ENCODE data around the gene GALNT3.
A peak's percentile ranks its signal among the peaks of the same experiment; 100 is the strongest.

The GALNT3 gene

DNA sequence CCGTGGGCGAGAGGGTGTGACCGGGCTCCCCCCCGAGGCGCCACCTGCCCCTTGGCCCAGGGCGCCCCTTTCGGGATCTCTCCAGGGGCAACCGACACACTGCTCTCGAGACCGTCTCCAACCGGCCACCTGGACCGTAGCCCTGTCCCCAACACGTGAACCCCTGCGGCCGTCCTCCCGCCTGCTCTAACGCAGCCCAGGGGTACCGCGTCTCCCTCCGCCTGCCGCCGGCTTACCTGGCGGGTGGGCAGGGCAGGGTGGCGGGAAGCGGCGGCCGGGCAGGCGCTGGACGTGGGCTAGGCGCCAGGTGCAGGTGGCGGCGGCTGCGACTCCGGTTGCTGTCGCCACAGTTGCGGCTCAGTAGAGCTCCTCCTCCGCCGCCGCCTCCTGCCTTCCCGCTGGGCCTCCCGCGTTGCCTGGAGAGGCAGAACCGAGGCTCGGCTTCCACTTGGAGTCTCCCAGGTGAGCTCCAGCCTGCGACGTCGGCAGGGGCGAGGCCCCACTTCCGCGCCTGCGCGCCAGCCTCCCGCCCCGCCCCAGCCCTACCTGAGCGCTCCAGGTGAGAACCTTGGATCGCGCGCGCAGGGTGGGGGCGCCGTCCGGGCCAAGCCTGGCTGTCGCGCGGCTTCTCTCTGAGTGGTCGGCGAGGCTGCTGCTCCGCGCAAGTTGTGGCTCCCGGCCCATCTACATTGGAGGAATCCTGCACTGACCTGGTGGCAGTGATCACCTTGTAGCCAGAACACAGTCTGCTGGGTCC lies at the start of gene GALNT3:
GALNT3 (minus strand) TSS at position 469 of the 757 bp plus-strand sequence. CDS start 23,547 bp downstream, outside the sequence.
- no peak for DNase-seq

DNA sequence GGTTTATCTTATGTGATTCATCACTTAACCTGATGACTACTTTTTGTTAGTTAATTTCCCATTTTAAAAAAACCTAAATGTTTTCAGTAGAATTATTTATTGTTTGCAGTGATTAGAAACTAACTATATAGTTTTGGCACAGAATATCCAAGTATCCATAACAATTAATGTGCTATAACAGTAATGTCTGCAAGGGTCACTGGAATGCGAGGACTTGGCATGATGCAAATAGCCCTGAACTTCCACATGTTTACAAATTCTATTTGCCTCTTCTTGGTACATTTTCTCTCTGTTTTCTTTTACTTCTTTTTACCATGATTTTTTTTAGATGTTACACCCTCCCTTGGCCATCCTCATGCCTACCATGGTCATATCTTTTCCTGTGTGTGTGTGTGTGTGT lies 49.3 kb upstream of the GALNT3 start:
- no peak for DNase-seq

DNA sequence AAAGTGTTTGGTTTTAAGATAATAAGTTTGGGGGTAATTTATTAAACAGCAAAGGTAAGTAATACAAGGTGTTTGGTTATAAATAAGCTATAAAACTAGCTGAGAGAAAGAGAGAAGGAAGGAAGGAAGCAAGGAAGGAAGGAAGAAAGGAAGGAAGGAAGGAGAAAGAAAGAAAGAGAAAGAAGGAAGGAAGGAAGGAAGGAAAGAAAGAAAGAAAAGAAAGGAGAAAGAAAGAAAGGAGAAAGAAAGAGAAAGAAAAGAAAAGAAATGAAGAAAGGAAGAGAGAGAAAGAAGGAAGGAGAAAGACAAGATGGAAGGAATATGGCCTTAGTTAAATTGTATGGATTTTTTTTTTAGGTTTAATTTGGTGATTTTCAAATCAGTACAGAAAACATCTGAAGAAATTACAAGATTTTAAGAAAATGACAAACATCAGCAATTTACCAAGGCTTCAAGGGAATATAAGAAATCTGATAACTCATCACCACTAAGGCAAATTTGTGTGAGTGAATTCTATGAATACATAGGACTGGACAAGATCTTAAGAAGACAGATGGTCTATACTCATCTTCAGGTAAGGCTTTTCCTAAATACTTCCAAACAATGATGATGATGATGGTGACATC lies 46.4 kb upstream of the GALNT3 start:
- no peak for DNase-seq

DNA sequence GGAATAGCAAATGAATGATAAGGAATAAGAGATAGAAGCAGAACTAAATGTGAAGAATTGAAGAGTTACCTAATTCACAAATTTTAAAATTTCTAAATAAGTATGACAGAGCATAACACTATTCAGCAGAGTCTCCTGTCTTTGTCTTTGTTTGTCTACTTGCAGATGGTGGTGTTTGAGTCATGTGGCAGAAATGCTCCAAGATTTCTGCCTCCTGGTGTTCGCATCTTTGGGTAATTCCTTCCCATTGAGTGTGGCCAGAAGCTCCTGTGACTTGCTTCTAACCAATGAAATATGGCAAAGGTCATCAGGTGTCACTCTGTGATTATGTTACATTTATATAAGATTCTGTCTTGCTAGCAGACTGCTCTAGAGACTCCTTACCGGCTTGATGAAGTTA lies 45.6 kb upstream of the GALNT3 start:
- no peak for DNase-seq

DNA sequence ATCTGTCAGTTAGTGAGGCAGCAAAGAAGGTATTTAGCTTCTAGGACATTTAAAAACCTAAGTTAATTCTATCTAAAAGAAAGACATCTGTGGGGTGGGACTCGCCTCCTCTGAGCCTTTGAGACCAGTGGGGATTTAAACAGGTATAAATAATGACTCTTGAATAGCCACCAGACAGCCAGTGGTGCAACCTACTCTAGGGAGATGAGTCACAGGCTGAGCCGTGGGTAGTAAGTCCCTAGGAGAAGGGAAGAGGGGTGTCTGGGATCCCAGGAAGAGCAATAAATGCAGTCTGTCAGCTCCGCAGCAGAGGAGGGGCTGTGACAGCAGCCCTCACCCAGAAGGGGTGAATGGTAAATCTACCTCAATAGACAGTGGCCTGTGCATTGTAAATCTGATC lies 43.1 kb upstream of the GALNT3 start:
- DNase-seq = peak in 1 of 2 experiments; percentile 15

DNA sequence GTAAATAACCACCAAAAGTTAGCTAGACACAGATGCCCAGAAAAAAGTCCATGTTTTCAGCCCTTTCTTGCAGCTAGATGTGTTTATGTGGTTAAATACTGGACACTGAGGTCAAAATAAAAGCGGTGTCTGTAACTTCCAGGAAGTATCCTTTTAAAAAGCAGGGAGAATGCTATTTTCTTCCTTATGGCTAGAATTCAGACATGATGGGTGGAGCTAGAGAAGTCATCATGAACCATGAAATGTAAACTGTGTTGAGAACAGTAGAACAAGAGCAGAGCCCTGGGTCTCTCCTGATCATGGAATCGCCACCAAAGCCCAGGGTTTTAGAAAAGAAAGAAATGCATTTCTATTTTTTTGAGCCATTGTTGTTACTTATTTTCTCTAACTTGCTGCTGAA lies 41.3 kb upstream of the GALNT3 start:
- DNase-seq = no peak

DNA sequence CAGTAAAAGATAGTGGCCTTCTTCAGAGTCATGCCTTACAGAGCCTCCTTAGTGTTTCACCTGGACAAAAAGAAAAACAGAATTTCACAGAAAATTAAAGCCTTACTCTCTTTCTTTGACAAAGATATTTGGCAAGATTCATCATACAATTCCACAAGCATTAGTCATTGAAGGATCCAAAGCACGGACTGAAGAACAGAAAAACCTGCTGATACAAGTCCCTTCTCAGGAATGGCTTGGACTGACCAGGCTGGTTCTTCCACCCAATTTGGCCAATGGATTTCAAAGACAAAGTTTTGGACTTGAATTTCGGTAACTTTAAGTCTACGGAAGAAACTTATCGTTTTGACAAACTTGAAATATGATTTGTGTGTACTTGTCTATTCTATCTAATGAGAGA lies 39.1 kb upstream of the GALNT3 start:
- DNase-seq = peak in 1 of 2 experiments; percentile 10

DNA sequence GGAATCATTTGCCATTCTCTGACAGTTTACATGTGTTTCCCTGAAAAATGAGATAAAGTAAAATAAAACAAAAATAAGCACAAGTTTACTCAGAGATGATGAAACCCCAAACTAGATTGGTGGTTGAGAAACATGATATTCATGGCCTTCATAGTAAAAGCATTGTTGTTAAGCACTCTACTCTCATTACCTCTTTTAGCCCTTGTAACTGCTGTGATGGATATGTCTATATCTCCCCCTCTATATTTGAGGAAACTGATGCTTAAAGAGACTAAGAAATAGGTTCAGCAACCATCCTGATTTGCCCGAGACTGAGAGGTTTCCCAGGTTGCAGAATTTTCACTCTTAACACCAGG lies 33.9 kb upstream of the GALNT3 start:
- no peak for DNase-seq

DNA sequence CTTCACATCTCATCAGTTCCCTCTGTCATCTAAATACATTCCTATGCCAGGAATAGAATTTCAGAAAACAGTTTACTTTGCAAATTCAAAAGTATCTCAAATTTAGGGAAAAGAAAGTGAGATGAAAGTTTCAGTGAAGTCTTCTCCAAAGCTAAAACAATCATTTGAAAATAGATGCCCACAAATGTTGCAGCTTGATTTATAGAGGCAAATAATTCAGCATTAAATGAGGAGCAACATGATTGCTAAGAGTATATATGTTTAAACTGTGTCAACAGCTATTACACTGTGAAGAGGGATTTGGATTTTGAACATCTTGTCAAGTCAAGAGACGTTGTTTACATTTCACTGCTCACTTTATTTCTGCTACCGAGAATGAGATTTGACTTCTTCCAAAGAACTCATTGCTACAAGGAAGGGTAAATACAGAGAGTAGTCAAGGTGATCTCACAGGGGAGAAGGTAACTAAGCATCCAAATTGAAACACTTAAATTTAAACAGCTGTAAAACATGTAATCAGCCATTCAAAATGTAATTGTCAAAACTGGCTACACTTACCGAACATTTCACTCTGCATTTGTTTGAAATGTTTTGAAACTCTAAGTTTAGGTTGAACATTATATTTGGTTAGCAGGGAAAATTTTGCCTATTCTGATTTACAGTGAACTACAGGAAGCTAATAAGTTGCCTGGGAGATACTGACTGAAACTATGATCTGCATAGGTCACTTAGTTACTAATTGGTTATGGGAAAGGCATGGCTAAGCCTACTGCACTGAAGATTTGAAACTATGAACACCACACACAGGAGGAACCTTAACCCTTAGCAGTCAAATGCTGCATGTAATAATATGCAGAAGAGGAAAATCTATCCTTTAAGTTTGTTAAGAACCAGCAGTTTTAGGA lies 33.2 kb upstream of the GALNT3 start:
- no peak for DNase-seq

DNA sequence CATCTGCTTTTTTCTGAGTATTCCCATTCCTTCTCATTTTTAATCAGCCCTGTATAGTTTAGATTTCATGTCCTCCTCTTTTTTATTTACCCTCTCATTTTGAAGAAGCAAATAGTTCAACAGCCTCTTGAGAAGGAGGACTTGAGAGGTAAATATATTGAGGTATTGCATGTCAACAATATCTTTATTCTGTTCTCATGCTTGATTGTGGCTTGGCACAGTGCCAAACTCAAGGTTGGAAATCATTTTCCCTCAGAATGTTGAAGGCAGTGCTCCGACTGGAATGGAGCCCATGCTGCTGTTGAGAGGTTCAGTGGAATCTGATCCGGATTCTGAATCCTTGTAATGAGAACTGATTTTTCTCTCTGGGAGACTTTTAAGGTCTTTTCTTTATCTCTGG lies 31.0 kb upstream of the GALNT3 start:
- DNase-seq = peak in 1 of 2 experiments; percentile 14

DNA sequence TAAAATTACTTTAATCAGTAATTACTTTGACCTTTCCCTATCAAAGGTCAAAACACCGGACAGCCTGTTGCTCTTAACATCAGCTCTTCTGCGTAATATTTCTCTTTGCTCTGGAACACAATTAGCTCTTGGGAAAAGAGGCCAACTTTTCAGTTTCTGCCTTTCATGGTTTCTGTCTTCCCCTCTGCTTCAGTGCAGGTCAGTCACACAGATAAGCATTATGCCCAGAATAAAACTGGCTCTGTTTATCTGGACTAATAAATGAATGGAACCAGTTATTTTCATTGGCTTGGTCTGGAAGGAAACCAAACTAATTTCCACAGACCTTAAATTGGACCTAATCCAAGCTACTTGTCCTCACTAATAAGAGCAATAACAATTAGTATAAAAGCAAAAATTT lies 26.2 kb upstream of the GALNT3 start:
- DNase-seq = no peak

DNA sequence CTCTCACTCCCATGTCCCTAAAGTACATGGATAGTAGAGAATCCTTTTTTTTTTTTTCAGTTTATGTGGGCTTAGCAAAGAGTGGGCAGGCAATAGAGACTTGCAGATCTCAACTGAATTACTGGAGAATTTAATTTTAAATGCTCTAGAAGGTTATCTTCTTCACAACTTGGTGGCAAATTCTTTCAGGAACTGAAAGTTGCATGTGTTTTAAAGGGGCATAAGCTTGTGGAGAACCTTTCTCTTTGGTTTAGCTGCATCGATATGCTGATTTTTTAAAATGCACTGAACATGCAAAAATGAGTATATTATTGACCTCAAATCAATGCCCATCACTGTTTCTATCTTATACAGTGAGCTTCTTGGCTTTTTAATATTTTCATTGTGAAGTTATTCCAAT lies 24.9 kb upstream of the GALNT3 start:
- no peak for DNase-seq

DNA sequence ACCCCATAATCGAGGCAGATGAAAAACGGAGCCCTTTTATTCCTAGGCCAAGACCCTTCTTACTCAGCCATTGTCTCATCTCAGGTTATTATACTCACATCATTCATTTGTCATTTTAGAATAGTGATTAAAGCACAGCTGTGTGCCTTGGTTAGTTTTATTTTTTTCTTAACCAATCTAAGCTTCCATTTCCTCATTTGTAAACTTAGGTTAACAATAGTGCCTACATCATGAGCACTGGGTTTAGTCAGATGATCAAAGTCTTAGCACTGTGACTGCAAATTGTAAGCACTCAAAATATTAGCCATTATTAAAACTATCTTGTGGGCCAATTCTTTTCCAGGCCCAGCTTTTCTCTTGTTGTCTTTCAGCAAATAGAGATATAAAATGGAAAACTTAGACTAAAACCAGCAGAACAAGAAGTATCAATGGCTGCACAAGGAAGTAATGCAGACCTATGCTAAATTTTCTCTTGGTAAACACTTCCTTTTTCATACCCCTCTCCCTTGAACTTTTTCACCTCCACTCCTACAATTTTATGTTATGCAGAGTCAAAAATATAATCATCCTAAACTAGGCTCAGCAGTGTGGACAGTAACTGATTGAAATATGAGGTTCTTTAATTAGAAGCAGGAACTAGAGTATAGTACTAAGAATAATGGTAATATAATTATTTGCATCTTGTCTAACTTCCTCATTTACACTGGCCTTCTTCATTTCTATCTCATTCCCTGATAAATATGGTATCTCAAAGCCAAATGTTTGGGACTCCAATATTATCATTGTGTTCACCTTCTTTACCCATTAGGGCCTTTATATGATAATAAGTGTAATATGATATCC lies 21.5 kb upstream of the GALNT3 start:
- DNase-seq = no peak

DNA sequence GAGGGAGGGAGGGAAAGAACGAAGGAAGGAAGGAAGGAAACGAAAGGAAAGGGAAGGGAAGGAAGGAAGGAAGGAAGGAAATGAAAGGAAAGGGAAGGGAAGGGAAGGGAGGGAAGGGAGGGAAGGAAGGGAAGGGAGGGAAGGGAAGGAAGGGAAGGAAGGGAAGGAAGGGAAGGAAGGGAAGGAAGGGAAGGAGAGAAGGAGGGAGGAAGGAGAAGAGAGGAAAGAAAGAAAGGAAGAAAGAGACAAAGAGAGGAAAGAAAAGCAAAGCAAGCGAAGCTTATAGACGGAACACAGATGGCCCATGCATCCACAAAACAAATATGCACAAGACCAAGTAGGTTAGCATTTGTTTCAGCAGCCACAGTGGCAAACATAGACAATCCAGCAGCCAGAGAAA lies 20.4 kb upstream of the GALNT3 start:
- DNase-seq = no peak

DNA sequence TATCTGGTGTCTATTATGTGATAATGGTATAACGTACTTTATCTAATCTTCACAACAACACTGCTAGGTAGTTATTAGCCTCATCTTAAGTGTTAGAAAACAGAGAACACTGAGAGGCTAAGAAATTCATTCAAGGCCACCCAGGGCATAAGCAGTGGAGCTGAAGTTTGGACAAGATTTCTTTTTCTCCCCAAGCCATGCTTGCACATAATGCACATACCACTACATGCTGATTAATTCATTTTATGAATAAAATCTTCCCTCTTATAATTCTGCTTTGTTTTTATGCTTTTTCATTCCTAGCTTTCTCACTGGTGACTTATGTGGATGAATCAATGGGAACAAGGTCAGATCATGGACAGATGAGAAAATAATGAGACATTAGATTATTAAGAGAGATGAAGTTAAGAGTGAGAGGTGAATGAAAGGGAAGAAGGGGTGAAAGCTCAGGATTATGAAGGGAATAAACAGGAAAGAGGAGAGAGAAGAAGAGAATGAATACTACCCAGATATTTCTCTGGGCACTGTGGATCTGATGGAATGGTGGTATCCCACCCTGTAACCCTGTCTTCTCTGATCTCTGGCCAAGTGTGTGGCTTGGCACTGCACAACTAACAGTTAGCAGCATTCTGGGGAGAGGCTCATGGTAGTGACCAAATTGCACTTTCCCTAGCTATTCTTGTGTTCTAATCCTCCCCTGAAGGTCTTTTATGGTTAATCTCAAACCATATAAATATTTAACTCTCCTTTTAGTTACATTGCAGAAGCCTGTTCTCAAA lies 17.7 kb upstream of the GALNT3 start:
- DNase-seq = no peak

DNA sequence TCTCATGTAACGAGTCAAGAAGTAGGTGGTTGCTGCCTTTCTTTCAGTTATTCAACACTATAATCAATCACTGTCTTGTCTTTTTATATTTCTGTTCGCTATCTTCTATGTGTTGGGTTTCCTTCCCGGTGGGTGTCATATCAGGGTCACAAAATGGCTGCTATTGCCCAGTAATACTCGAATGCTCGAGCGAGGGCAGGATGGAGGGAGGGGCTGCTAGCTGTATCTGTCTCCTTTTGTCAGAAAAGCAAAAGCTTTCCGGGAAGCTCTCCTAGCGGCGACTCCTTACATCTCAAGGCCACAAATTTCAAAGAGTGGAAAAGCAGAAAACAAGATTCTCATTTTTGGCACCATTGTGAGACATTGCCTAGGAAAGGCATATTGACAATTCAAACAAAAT lies 16.4 kb upstream of the GALNT3 start:
- DNase-seq = no peak

DNA sequence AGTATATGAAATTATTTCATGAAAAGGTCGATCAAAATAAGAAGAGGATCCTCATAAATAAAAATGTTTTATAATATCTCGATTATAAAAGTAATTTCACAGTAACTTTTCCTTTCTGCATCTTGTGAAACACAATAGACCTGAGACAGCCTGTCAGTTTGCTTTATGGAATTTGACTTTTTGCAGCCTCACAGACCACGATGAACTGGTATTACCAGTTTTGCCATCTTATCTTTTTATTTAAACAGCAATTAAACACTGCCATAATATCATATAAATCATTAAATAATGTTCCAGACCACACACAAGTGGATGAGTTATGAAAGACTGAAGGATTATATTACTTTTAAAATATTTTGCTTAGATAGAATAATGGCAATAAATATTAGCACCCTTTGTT lies 10.7 kb upstream of the GALNT3 start:
- no peak for DNase-seq

DNA sequence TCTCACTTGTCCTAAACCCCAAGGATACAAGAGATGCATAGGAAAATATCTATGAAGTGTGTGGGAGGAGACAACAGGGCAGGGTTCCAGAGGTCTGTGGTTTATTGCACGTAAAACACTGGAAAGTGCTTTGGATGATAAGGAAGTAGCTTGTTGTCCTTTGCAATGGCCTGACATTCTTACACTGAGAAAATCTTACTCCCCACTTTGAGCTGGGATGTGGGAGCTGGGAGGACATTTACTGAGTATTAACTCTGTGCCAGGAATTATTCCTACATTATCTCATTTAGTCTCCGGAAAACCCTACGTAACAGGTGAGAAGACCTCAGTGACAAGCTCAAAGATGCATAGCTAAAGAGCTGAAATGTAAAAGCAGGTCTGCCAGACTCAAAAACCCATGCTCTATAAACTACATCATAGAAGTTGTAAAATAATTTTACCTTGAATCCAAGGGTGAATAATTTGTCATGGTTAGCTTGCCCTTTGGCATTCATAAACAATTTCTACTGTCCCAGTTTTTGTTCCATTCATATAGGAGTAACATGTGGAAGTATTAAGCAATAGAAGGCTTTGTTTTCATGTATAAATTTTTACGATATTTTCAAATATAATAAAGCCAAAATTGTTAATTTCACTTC lies 9.2 kb upstream of the GALNT3 start:
- no peak for DNase-seq

DNA sequence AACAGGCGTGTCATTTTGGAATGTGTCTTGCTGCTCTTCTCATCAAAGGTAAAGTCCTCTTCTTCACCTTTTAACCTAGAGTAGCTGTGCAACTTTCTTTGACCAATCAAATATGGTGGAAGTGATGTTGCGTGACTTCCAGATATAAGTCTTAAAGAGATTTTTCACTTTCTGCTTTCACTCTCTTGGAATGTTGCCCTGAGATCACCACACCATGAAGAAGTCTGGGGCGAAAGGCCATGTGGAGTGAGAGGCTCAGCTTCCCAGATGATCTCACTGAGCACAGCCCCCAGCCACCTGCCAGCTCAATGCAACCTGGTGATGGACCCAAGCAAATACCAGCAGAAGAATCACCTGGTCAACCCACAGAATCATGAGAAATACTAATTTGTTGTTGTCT lies 7.1 kb upstream of the GALNT3 start:
- no peak for DNase-seq

DNA sequence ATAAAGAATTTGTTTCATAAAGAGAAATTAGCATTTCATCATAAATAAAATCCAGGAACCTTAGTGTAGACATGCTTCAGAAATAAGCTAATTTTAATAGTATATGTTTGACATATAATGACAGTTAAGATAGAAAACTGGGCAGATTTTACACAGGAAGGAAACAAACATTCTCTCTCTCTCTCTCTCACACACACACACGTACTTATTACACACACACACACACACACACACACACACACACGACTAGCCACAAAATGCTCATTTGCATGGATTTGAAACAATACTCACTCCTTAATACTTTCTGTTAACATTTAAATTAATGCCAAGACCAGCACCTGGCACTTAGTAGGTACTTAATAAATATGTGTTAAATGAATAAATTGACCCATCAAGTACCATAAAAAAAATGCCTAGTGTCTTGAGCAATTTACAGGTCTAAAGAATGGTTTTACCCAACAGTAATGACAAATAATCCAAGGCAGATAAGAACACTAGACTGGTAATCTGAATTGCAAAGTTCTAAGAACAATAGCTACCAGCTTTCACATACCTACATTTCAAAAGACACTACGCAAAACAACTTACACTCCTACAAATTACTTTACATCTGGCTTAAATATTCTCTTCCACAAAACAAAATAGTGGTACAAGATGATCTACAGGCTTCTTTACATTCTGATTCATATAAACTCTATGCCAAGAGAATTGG lies 2.9 kb upstream of the GALNT3 start:
- no peak for DNase-seq

DNA sequence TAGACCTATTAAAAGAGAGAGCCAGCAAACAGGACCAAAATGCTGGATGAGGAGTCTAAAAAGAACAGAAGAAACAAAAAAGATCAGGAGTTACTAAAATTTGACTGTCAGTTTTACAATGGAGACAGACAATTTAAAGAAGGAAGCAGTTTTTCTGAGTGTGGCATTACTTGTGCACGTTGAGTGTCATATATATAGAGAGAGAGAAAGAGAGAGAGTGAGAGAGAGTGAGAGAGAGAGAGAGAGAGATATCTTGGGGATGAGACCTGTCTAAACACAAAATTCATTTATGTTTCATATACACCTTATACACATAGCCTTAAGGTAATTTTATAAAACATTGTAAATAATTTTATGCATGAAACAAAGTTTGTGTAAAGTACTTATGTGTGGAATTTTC lies 2.1 kb upstream of the GALNT3 start:
- DNase-seq = no peak

All from NCI-H446 (cell line).